Stomach (tissue), 9 donors: ENCODE measurements around the gene ULK4. TPM values are rescaled to one million over a fixed set of nuclear protein-coding genes. Genes with fewer than 3 reads are reported as not detected.

Experiments
- DNase-seq, 2 donors: peaks; one replicate each; pipeline versions ENCODE4 v3.0.0 to v3.0.0-alpha.2; 2013 to 2019
- H3K27ac ChIP-seq, 5 donors: fragments of 200-600 bp in 4 of 5; sonication (generic) in 4 of 5; one replicate each; pipeline ENCODE4 v1.5.1; 2013 to 2019; ENCODE audit warnings: mild to moderate bottlenecking in 1 of 5, moderate library complexity in 1 of 5
- H3K27me3 ChIP-seq, 3 donors: fragments of 200-600 bp; sonication (generic); one replicate each; pipeline ENCODE4 v1.5.1; 2017 to 2019; ENCODE audit warnings: mixed run types in 1 of 3
- H3K36me3 ChIP-seq, 4 donors: fragments of 200-600 bp; sonication (generic); 1 replicate in 3 of 4; 2 replicates in 1 of 4; pipeline ENCODE4 v1.5.1; 2016 to 2019
- H3K4me1 ChIP-seq, 4 donors: fragments of 200-600 bp; sonication (generic); one replicate each; pipeline ENCODE4 v1.5.1; 2016 to 2019
- H3K4me3 ChIP-seq, 4 donors: fragments of 200-600 bp; sonication (generic) in 3 of 4; one replicate each; pipeline ENCODE4 v1.5.1; 2016 to 2019; ENCODE audit warnings: mild to moderate bottlenecking in 1 of 4
- H3K9me3 ChIP-seq, 4 donors: fragments of 200-600 bp; sonication (generic); one replicate each; pipeline ENCODE4 v1.5.1; 2016 to 2019
- EP300 ChIP-seq: sonication (generic); formaldehyde crosslinking; IDR thresholded peaks from one replicate; pipeline ENCODE4 v1.6.1; 2017; ENCODE audit warnings: antibody characterized with exemption
- POLR2A ChIP-seq, 4 donors: fragments of 450-650 bp; IDR thresholded peaks; one replicate each; pipeline ENCODE4 v1.6.1; 2016; ENCODE audit warnings: antibody characterized with exemption in 4 of 4, control low read depth in 2 of 4, mild to moderate bottlenecking in 1 of 4, moderate library complexity in 1 of 4
- POLR2AphosphoS5 ChIP-seq, 3 donors: sonication (generic); formaldehyde crosslinking; IDR thresholded peaks; one replicate each; pipeline ENCODE4 v1.6.1; 2016; ENCODE audit warnings: antibody characterized with exemption in 3 of 3
- WGBS, 5 donors: extraction: QIAGEN DNeasy Blood & Tissue Kit in 3 of 5; methylation state at CpG; one replicate each; pipeline versions ENCODE4 v1.1.5 to v1.1.7; 2013 to 2018; 5-methylcytosine and 5-hydroxymethylcytosine counted together
- intact Hi-C: fragments of 100-400 bp; cut with DNase I; formaldehyde crosslinking; loops from one replicate; pipeline ENCODE4 v1.15.1; 2023; ENCODE audit warnings: low total_unique reads
- polyA plus RNA-seq, 3 donors: library from polyadenylated mRNA; stranded (reverse); fragments of 200-250 nt; gene quantifications; one replicate each; pipeline ENCODE4 v1.2.3, GENCODE V29; 2013
- total RNA-seq, 5 donors: library from RNA; depleted of rRNA; stranded (reverse); fragments of >200 nt; gene quantifications; one replicate each; pipeline versions ENCODE4 v1.1.0 to v1.2.3, GENCODE V29; 2014 to 2016
- TF ChIP-seq, protein P1 (sequence below), 7 experiments: fragments of 450-650 bp in 4 of 7; fragments of 200-600 bp in 3 of 7; sonication (generic) in 3 of 7; IDR thresholded peaks; one replicate each; pipeline ENCODE4 v1.5.1; 2016 to 2019; ENCODE audit warnings: antibody characterized with exemption in 7 of 7, control low read depth in 2 of 7, mild to moderate bottlenecking in 1 of 7
- donor health status: healthy with polysubstance abuse.
- donor health status: Bipolar disorder and iron deficiency.
- donor health status: healthy.

Gene ULK4
- total and polyA plus RNA-seq, 8 donors: 1.6 to 150 (median 7.4) TPM

DNA sequence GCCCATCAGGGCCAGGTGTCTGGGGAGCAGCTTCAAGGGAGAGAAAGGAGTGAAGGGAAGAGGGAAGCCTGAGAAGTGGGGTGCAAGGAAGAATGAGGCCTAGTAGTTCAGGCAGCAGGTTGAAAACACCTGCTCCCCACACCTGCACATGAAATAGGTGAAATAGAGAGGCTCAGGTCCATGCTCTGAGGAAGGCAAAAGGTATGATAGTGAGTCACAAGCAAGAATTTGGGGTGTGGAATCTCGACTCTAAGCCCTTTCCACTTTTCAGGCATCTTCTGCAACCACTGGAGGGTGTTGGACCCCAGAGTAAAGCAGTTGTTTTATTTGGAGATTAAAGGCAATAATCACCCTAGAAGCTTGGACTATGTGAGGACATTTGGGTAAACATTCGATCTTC is 605.1 kb downstream of the ULK4 start:
- WGBS, 5 donors: 71 to 83% (median 74%) methylated on average over 2 of the region's 2 CpGs
- no peak for TF ChIP-seq POLR2AphosphoS5 (IDR thresholded peaks at IDR 0.05)
- TF ChIP-seq, protein P1, sequence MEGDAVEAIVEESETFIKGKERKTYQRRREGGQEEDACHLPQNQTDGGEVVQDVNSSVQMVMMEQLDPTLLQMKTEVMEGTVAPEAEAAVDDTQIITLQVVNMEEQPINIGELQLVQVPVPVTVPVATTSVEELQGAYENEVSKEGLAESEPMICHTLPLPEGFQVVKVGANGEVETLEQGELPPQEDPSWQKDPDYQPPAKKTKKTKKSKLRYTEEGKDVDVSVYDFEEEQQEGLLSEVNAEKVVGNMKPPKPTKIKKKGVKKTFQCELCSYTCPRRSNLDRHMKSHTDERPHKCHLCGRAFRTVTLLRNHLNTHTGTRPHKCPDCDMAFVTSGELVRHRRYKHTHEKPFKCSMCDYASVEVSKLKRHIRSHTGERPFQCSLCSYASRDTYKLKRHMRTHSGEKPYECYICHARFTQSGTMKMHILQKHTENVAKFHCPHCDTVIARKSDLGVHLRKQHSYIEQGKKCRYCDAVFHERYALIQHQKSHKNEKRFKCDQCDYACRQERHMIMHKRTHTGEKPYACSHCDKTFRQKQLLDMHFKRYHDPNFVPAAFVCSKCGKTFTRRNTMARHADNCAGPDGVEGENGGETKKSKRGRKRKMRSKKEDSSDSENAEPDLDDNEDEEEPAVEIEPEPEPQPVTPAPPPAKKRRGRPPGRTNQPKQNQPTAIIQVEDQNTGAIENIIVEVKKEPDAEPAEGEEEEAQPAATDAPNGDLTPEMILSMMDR (IDR thresholded peaks at IDR 0.05): no peak
- TF ChIP-seq EP300: no peak
- TF ChIP-seq POLR2A (IDR thresholded peaks at IDR 0.05): no peak

GRCh38 chr3:41352510-41352909 is 609.4 kb downstream of the ULK4 start:
- 80 to 94% (median 89%) methylated on average over 3 of the region's 3 CpGs for WGBS, 5 donors

More for the DNA sequence above, 605.1 kb downstream of the ULK4 start:
- no peaks in the 10 kb centered on the region for H3K36me3 ChIP-seq
- no peaks in the 10 kb centered on the region for H3K27me3 ChIP-seq
- H3K4me3 ChIP-seq: no peak overlapping the region
- DNase-seq: no peak
- H3K27ac ChIP-seq: no peak overlapping the region
- no peaks in the 10 kb centered on the region for H3K9me3 ChIP-seq
- H3K4me1 ChIP-seq: no peaks in the 10 kb centered on the region
- intact Hi-C loops: no loop called here

DNA sequence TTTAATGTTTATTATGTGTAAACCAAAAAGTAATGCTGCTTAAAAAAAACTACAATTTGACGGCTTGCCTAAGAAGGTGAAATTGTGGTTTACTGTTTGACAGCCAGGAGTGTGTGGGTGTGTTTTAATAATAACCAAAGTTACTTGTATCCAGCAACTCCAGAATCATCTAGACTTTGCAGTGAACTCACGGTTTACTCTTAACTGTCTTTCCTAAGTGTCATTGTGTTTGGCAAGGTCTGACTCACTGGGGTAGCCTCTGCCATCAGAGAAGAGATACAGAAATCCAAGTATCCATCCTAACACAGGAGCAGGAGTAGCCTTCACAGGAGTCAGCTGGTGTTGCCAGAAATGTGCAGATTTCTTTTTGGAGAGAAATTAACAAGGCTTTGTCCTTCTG is 611.5 kb downstream of the ULK4 start:
- Histone ChIP-seq H3K27ac (no peak overlapping the region), H3K9me3 (peaks cover 0 to under 1% (median under 1%) of the 10 kb centered on the region in 4 donors), H3K36me3 (no peaks in the 10 kb centered on the region), H3K27me3 (no peaks in the 10 kb centered on the region), H3K4me1 (no peaks in the 10 kb centered on the region), H3K4me3 (no peak overlapping the region)
- no peak for DNase-seq
- 73 to 88% (median 80%) methylated on average over 2 of the region's 2 CpGs for WGBS, 5 donors
- TF ChIP-seq, protein P1 (IDR thresholded peaks at IDR 0.05): no peak
- TF ChIP-seq POLR2A (IDR thresholded peaks at IDR 0.05): no peak
- no peak for TF ChIP-seq EP300
- TF ChIP-seq POLR2AphosphoS5 (IDR thresholded peaks at IDR 0.05): no peak
- intact Hi-C loops: no loop called here

More at GRCh38 chr3:41352510-41352909, 609.4 kb downstream of the ULK4 start:
- H3K27ac ChIP-seq: no peak overlapping the region
- no peaks in the 10 kb centered on the region for H3K27me3 ChIP-seq
- intact Hi-C loops: no loop called here
- H3K4me3 ChIP-seq: no peak overlapping the region
- no peak for DNase-seq
- H3K36me3 ChIP-seq: no peaks in the 10 kb centered on the region
- no peaks in the 10 kb centered on the region for H3K9me3 ChIP-seq
- no peaks in the 10 kb centered on the region for H3K4me1 ChIP-seq
- no peak for TF ChIP-seq EP300
- no peak for TF ChIP-seq POLR2A (IDR thresholded peaks at IDR 0.05)
- TF ChIP-seq POLR2AphosphoS5 (IDR thresholded peaks at IDR 0.05): no peak
- TF ChIP-seq, protein P1 (IDR thresholded peaks at IDR 0.05): no peak

GRCh38 chr3:41348401-41348800 is 613.5 kb downstream of the ULK4 start:
- H3K27me3 ChIP-seq: no peaks in the 10 kb centered on the region
- no peak for DNase-seq
- TF ChIP-seq EP300: no peak
- TF ChIP-seq, protein P1 (IDR thresholded peaks at IDR 0.05): no peak
- no peak for TF ChIP-seq POLR2A (IDR thresholded peaks at IDR 0.05)
- TF ChIP-seq POLR2AphosphoS5 (IDR thresholded peaks at IDR 0.05): no peak
- peaks cover 0 to 6% (median 4%) of the 10 kb centered on the region in 4 donors for H3K9me3 ChIP-seq
- intact Hi-C loops: no loop called here
- H3K27ac ChIP-seq: no peak overlapping the region
- no peaks in the 10 kb centered on the region for H3K4me1 ChIP-seq
- WGBS, 5 donors: 85 to 97% (median 94%) methylated on average over 4 of the region's 4 CpGs
- no peaks in the 10 kb centered on the region for H3K36me3 ChIP-seq
- no peak overlapping the region for H3K4me3 ChIP-seq
